GM23338 (cell line): ENCODE measurements around the gene ADAM30. TPM values are rescaled to one million over a fixed set of nuclear protein-coding genes. Genes with fewer than 3 reads are reported as not detected.

Experiments
- ATAC-seq: fragments of 200-7000 bp; cut with Tn5 transposase; 3 replicates; pipeline ENCODE4 v1.9.1; 2020
- DNase-seq: peaks from one replicate; pipeline ENCODE4 v3.0.0-alpha.2; 2015; ENCODE audit warnings: low spot score
- H2AFZ ChIP-seq: fragments of 200-600 bp; sonication (generic); 2 replicates; pipeline ENCODE4 v1.8.0; 2016; ENCODE audit warnings: antibody characterized with exemption, mild to moderate bottlenecking, moderate library complexity
- H3F3A ChIP-seq: fragments of 200-600 bp; sonication (generic); replicated peaks from 2 replicates; pipeline ENCODE4 v1.8.0; 2017; ENCODE audit warnings: antibody characterized with exemption, mixed run types, low read depth
- H3K27ac ChIP-seq: fragments of 200-600 bp; sonication (generic); 2 replicates; pipeline ENCODE4 v1.6.1; 2016; ENCODE audit warnings: low read depth
- H3K27me3 ChIP-seq: fragments of 200-600 bp; sonication (generic); 2 replicates; pipeline ENCODE4 v1.8.0; 2016; ENCODE audit warnings: mild to moderate bottlenecking, mixed run types, moderate library complexity; ENCODE audit not compliant: insufficient read depth
- H3K36me3 ChIP-seq: fragments of 200-600 bp; sonication (generic); 2 replicates; pipeline ENCODE4 v1.8.0; 2016; ENCODE audit warnings: mild to moderate bottlenecking; ENCODE audit not compliant: insufficient read depth
- H3K4me1 ChIP-seq: fragments of 200-600 bp; sonication (generic); 2 replicates; pipeline ENCODE4 v1.8.0; 2016; ENCODE audit warnings: mild to moderate bottlenecking, moderate library complexity; ENCODE audit not compliant: insufficient read depth
- H3K4me2 ChIP-seq: fragments of 200-600 bp; sonication (generic); 2 replicates; pipeline ENCODE4 v1.7.1; 2017; ENCODE audit warnings: mixed run types
- H3K4me3 ChIP-seq: fragments of 200-600 bp; sonication (generic); 2 replicates; pipeline ENCODE4 v1.6.1; 2016; ENCODE audit warnings: mixed run types
- H3K79me2 ChIP-seq: fragments of 200-600 bp; sonication (generic); replicated peaks from 2 replicates; pipeline ENCODE4 v1.8.0; 2017; ENCODE audit warnings: mild to moderate bottlenecking; ENCODE audit not compliant: insufficient read depth
- H3K9me2 ChIP-seq: fragments of 200-600 bp; sonication (generic); 2 replicates; pipeline ENCODE4 v1.8.0; 2017; ENCODE audit not compliant: insufficient read depth
- H4K20me1 ChIP-seq: fragments of 200-600 bp; sonication (generic); replicated peaks from 2 replicates; pipeline ENCODE4 v1.8.0; 2017; ENCODE audit warnings: mild to moderate bottlenecking; ENCODE audit not compliant: insufficient read depth
- H3K27ac Mint-ChIP-seq: 2 replicates; pipeline ENCODE4 v1.8.0; 2020; ENCODE audit warnings: inconsistent platforms, mild to moderate bottlenecking, moderate library complexity, mixed read lengths
- H3K27me3 Mint-ChIP-seq: 3 replicates; pipeline ENCODE4 v1.8.0; 2022; ENCODE audit warnings: low read depth, mild to moderate bottlenecking, moderate library complexity, mixed read lengths, inconsistent platforms; ENCODE audit not compliant: insufficient read depth, poor library complexity
- H3K36me3 Mint-ChIP-seq: 3 replicates; pipeline ENCODE4 v1.8.0; 2021; ENCODE audit warnings: low read depth, mild to moderate bottlenecking, inconsistent platforms, moderate library complexity, mixed read lengths
- H3K4me1 Mint-ChIP-seq: 3 replicates; pipeline ENCODE4 v1.8.0; 2020; ENCODE audit warnings: mild to moderate bottlenecking, inconsistent platforms, mixed read lengths
- H3K4me3 Mint-ChIP-seq: 3 replicates; pipeline ENCODE4 v1.8.0; 2021; ENCODE audit warnings: moderate library complexity, mild to moderate bottlenecking, inconsistent platforms, mixed read lengths
- H3K9me3 Mint-ChIP-seq: 3 replicates; pipeline ENCODE4 v1.8.0; 2020; ENCODE audit warnings: moderate library complexity, mild to moderate bottlenecking, inconsistent platforms, mixed read lengths
- CREB1 ChIP-seq: fragments of 250-450 bp; sonication (Bioruptor Pico); IDR thresholded peaks from 2 replicates; pipeline ENCODE4 v1.5.0; 2020; ENCODE audit warnings: low read depth, mild to moderate bottlenecking, moderate library complexity
- EZH2 ChIP-seq: fragments of 200-600 bp; sonication (generic); IDR thresholded peaks from one replicate; pipeline ENCODE4 v1.8.0; 2017; ENCODE audit warnings: antibody characterized with exemption, mild to moderate bottlenecking, low read depth; ENCODE audit not compliant: unreplicated experiment
- EZH2phosphoT487 ChIP-seq: fragments of 200-600 bp; sonication (generic); IDR thresholded peaks from one replicate; pipeline ENCODE4 v1.8.1; 2018; ENCODE audit warnings: antibody characterized with exemption; ENCODE audit not compliant: unreplicated experiment
- POLR2AphosphoS5 ChIP-seq: IDR thresholded peaks from 2 replicates; pipeline ENCODE4 v1.6.1; 2016; ENCODE audit warnings: antibody characterized with exemption, low read depth
- STAT1 ChIP-seq: IDR thresholded peaks from one replicate; pipeline ENCODE4 v1.6.1; 2016; ENCODE audit warnings: antibody characterized with exemption; ENCODE audit not compliant: unreplicated experiment
- ZNF114 ChIP-seq: fragments of 250-450 bp; sonication (Bioruptor Pico); IDR thresholded peaks from 2 replicates; pipeline ENCODE4 v1.5.0; 2020; ENCODE audit warnings: mild to moderate bottlenecking, moderate library complexity
- ZNF331 ChIP-seq: fragments of 250-450 bp; sonication (Bioruptor Pico); IDR thresholded peaks from 2 replicates; pipeline ENCODE4 v1.5.0; 2020; ENCODE audit warnings: low read depth, mild to moderate bottlenecking, moderate library complexity
- polyA plus RNA-seq: library from polyadenylated mRNA; unstranded; fragments of >200 nt; fragmentation: Nextera tagmentation; extraction: Ambion mirVana; gene quantifications from 2 replicates; pipeline ENCODE4 v1.2.1, GENCODE V29; 2016
- total RNA-seq: library from RNA; depleted of rRNA; stranded (reverse); fragments of >200 nt; shearing (Covaris generic); gene quantifications from 2 replicates; pipeline ENCODE4 v1.2.3, GENCODE V29; 2014
- TF ChIP-seq, protein P1 (sequence below): IDR thresholded peaks from 2 replicates; pipeline ENCODE4 v1.6.1; 2016; ENCODE audit warnings: antibody characterized with exemption
- TF ChIP-seq, protein P2 (sequence below), 2 experiments: fragments of 200-600 bp in 1 of 2; sonication (generic) in 1 of 2; conservative IDR thresholded peaks; 2 replicates each; pipeline versions ENCODE4 v1.5.1 to v1.6.1; 2016 to 2017; ENCODE audit warnings: antibody characterized with exemption in 2 of 2, low read depth in 2 of 2, mild to moderate bottlenecking in 2 of 2, moderate library complexity in 1 of 2
- TF ChIP-seq, protein P3 (sequence below): fragments of 250-450 bp; sonication (Bioruptor Pico); IDR thresholded peaks from 2 replicates; pipeline ENCODE4 v1.5.0; 2020; ENCODE audit warnings: mild to moderate bottlenecking, moderate library complexity

ADAM30 gene
- total and polyA plus RNA-seq, 2 experiments from 2014 or later = not detected

- TF ChIP-seq, protein P1, sequence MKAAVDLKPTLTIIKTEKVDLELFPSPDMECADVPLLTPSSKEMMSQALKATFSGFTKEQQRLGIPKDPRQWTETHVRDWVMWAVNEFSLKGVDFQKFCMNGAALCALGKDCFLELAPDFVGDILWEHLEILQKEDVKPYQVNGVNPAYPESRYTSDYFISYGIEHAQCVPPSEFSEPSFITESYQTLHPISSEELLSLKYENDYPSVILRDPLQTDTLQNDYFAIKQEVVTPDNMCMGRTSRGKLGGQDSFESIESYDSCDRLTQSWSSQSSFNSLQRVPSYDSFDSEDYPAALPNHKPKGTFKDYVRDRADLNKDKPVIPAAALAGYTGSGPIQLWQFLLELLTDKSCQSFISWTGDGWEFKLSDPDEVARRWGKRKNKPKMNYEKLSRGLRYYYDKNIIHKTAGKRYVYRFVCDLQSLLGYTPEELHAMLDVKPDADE = no peak
- TF ChIP-seq EZH2phosphoT487 = no peak
- TF ChIP-seq, protein P2, sequence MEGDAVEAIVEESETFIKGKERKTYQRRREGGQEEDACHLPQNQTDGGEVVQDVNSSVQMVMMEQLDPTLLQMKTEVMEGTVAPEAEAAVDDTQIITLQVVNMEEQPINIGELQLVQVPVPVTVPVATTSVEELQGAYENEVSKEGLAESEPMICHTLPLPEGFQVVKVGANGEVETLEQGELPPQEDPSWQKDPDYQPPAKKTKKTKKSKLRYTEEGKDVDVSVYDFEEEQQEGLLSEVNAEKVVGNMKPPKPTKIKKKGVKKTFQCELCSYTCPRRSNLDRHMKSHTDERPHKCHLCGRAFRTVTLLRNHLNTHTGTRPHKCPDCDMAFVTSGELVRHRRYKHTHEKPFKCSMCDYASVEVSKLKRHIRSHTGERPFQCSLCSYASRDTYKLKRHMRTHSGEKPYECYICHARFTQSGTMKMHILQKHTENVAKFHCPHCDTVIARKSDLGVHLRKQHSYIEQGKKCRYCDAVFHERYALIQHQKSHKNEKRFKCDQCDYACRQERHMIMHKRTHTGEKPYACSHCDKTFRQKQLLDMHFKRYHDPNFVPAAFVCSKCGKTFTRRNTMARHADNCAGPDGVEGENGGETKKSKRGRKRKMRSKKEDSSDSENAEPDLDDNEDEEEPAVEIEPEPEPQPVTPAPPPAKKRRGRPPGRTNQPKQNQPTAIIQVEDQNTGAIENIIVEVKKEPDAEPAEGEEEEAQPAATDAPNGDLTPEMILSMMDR (conservative IDR thresholded peaks at IDR 0.05; ENCODE audit: low read depth in 2 of 2) = no peak
- no peak for TF ChIP-seq ZNF331 (CRISPR knock-in tag)
- TF ChIP-seq EZH2 = no peak
- peaks cover 11% of the 10 kb centered on the region; the same call in 1 of the 2 replicates for H3K36me3 ChIP-seq
- no peak overlapping the region for H3K4me2 ChIP-seq
- H3K79me2 ChIP-seq = no peaks in the 10 kb centered on the region
- H4K20me1 ChIP-seq = peaks cover 9% of the 10 kb centered on the region
- no peaks in the 10 kb centered on the region for H3F3A ChIP-seq
- no peaks in the 10 kb centered on the region for H3K27me3 ChIP-seq
- ATAC-seq (no peak), DNase-seq (no peak)
- H3K9me2 ChIP-seq = no peaks in the 10 kb centered on the region; the same call in 1 of the 2 replicates
- Mint-ChIP-seq H3K27me3 (no peaks in the 10 kb centered on the region), H3K4me1 (peaks cover 9% of the 10 kb centered on the region), H3K9me3 (no peaks in the 10 kb centered on the region; the same call in 2 of the 3 replicates), H3K27ac (no peak overlapping the region), H3K4me3 (no peak overlapping the region), H3K36me3 (peaks cover 30% of the 10 kb centered on the region)
- H2AFZ ChIP-seq = no peak overlapping the region
- no peak overlapping the region for H3K4me3 ChIP-seq
- no peak overlapping the region for H3K27ac ChIP-seq
- peaks cover 4% of the 10 kb centered on the region; the same call in 1 of the 2 replicates for H3K4me1 ChIP-seq
Observed at GRCh38 chr1:119914071-119914470, 17.8 kb upstream of the ADAM30 start.

DNA sequence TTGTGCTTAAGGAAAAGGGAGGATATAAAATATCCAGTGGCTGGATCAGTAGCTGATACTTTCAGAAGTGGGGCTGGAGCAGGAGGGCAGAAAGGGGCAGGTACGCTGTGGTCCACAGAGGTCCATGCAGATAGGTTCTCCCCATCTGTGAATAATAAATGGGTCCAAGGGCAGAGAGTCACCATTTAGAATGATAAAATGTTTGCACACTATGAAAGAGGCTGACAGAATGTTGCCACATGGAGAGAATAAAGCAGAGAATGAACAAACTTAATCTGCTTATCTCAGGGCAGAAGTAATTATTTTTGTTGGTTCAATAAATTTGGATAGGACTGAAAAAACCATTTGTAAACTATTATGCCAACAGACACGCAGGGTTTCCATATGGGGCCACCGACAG lies 16.6 kb upstream of the ADAM30 start:
- H3K9me3 Mint-ChIP-seq = no peaks in the 10 kb centered on the region; the same call in 2 of the 3 replicates
- 0 out of 2 replicates have a peak, but pooled peaks cover under 1% of the 10 kb centered on the region for H3K36me3 ChIP-seq
- H3K4me3 Mint-ChIP-seq = no peak overlapping the region
- peaks cover 30% of the 10 kb centered on the region for H3K36me3 Mint-ChIP-seq
- DNase-seq = no peak
- no peak for ATAC-seq
- H3K4me3 ChIP-seq = no peak overlapping the region
- H2AFZ ChIP-seq = no peak overlapping the region
- H4K20me1 ChIP-seq = peaks cover 9% of the 10 kb centered on the region
- no peak overlapping the region for H3K27ac ChIP-seq
- no peaks in the 10 kb centered on the region for H3K79me2 ChIP-seq
- no peaks in the 10 kb centered on the region for H3K27me3 Mint-ChIP-seq
- peaks cover 4% of the 10 kb centered on the region; the same call in 1 of the 2 replicates for H3K4me1 ChIP-seq
- H3K9me2 ChIP-seq = no peaks in the 10 kb centered on the region; the same call in 1 of the 2 replicates
- no peaks in the 10 kb centered on the region for H3F3A ChIP-seq
- H3K4me1 Mint-ChIP-seq = peaks cover 9% of the 10 kb centered on the region
- H3K27me3 ChIP-seq = no peaks in the 10 kb centered on the region
- H3K27ac Mint-ChIP-seq = no peak overlapping the region
- no peak overlapping the region for H3K4me2 ChIP-seq
- TF ChIP-seq ZNF114 (CRISPR knock-in tag) (no peak), POLR2AphosphoS5 (no peak), CREB1 (no peak), STAT1 (no peak), EZH2phosphoT487 (no peak)
- TF ChIP-seq, protein P3, sequence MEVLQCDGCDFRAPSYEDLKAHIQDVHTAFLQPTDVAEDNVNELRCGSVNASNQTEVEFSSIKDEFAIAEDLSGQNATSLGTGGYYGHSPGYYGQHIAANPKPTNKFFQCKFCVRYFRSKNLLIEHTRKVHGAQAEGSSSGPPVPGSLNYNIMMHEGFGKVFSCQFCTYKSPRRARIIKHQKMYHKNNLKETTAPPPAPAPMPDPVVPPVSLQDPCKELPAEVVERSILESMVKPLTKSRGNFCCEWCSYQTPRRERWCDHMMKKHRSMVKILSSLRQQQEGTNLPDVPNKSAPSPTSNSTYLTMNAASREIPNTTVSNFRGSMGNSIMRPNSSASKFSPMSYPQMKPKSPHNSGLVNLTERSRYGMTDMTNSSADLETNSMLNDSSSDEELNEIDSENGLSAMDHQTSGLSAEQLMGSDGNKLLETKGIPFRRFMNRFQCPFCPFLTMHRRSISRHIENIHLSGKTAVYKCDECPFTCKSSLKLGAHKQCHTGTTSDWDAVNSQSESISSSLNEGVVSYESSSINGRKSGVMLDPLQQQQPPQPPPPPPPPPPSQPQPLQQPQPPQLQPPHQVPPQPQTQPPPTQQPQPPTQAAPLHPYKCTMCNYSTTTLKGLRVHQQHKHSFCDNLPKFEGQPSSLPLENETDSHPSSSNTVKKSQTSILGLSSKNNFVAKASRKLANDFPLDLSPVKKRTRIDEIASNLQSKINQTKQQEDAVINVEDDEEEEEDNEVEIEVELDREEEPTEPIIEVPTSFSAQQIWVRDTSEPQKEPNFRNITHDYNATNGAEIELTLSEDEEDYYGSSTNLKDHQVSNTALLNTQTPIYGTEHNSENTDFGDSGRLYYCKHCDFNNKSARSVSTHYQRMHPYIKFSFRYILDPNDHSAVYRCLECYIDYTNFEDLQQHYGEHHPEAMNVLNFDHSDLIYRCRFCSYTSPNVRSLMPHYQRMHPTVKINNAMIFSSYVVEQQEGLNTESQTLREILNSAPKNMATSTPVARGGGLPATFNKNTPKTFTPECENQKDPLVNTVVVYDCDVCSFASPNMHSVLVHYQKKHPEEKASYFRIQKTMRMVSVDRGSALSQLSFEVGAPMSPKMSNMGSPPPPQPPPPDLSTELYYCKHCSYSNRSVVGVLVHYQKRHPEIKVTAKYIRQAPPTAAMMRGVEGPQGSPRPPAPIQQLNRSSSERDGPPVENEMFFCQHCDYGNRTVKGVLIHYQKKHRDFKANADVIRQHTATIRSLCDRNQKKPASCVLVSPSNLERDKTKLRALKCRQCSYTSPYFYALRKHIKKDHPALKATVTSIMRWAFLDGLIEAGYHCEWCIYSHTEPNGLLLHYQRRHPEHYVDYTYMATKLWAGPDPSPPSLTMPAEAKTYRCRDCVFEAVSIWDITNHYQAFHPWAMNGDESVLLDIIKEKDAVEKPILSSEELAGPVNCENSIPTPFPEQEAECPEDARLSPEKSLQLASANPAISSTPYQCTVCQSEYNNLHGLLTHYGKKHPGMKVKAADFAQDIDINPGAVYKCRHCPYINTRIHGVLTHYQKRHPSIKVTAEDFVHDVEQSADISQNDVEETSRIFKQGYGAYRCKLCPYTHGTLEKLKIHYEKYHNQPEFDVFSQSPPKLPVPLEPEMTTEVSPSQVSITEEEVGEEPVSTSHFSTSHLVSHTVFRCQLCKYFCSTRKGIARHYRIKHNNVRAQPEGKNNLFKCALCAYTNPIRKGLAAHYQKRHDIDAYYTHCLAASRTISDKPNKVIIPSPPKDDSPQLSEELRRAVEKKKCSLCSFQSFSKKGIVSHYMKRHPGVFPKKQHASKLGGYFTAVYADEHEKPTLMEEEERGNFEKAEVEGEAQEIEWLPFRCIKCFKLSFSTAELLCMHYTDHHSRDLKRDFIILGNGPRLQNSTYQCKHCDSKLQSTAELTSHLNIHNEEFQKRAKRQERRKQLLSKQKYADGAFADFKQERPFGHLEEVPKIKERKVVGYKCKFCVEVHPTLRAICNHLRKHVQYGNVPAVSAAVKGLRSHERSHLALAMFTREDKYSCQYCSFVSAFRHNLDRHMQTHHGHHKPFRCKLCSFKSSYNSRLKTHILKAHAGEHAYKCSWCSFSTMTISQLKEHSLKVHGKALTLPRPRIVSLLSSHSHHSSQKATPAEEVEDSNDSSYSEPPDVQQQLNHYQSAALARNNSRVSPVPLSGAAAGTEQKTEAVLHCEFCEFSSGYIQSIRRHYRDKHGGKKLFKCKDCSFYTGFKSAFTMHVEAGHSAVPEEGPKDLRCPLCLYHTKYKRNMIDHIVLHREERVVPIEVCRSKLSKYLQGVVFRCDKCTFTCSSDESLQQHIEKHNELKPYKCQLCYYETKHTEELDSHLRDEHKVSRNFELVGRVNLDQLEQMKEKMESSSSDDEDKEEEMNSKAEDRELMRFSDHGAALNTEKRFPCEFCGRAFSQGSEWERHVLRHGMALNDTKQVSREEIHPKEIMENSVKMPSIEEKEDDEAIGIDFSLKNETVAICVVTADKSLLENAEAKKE (CRISPR knock-in tag) = no peak
